ENCODE measurements around the gene IGF2BP2. TPM values are rescaled to one million over a fixed set of nuclear protein-coding genes. Genes with fewer than 3 reads are reported as not detected.
A peak's percentile ranks its signal among the peaks of the same experiment; 100 is the strongest.

The IGF2BP2 gene
- total RNA-seq (26.9 TPM), polyA plus RNA-seq (ENCODE audit: insufficient read depth, low read depth, low replicate concordance) (7.7 TPM)
- long read RNA-seq, donor 1, partial matches to known transcripts: 14 of 19 reads
- long read RNA-seq, donor 1, other reads (novel, unspliced or antisense): 0 of 19 reads
- long read RNA-seq, donor 2, transcript IGF2BP2-202 (16 exons, 3,688 nt): major isoform, 8 of 15 reads
- long read RNA-seq, donor 2, partial matches to known transcripts: 5 of 15 reads
- long read RNA-seq, donor 2, other reads (novel, unspliced or antisense): 0 of 15 reads
- long read RNA-seq, donor 3, partial matches to known transcripts: 0 of 7 reads
- long read RNA-seq, donor 3, other reads (novel, unspliced or antisense): 0 of 7 reads
- long read RNA-seq, donor 4, partial matches to known transcripts: 5 of 9 reads
- long read RNA-seq, donor 4, other reads (novel, unspliced or antisense): 0 of 9 reads
- long read RNA-seq, donor 5: 0 reads
- long read RNA-seq, donor 6, partial matches to known transcripts: 0 of 4 reads
- long read RNA-seq, donor 6, other reads (novel, unspliced or antisense): 0 of 4 reads
- long read RNA-seq, donor 7, partial matches to known transcripts: 1 of 4 reads
- long read RNA-seq, donor 7, other reads (novel, unspliced or antisense): 2 of 4 reads
- long read RNA-seq, donor 8, partial matches to known transcripts: 8 of 15 reads
- long read RNA-seq, donor 8, other reads (novel, unspliced or antisense): 0 of 15 reads
- long read RNA-seq, donor 9, partial matches to known transcripts: 0 of 6 reads
- long read RNA-seq, donor 9, other reads (novel, unspliced or antisense): 0 of 6 reads
- long read RNA-seq, donor 10, partial matches to known transcripts: 12 of 17 reads
- long read RNA-seq, donor 10, other reads (novel, unspliced or antisense): 0 of 17 reads

DNA sequence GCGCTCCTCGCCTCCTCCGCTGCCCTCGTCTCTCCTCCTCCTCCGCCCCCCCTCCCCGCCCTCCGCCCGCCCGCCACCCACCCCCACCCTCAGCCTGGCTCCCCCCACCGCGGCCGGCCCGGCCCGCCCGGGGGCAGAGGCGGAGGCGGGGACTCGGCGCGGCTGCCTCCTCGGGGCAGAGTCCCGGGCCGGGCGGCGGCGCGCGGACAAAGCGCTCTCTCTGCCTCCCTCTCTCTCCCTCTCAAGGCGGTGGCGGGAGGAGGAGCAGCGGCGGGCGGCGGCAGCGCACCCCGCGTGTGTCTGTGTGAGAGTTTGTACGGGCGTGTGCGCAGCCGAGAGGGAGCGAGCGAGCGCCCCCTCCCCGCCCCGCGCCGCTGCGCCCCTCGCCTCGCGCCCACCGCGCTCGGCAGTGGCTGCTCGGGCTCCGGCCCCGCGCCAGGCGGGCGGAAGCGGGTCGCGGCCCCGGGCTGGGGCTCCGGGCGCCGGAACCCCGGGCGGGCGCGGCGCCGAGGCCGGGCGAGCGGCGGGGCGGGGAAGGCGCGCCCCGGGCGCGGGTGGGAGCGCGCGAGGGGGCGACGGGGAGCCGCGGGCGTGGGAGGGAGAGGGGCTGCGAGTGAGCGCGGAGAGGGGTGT is at the start of gene IGF2BP2:
Gene IGF2BP2 (minus strand): TSS at position 37 of the 633 bp plus-strand sequence. CDS start 82 bp downstream, outside the sequence.
- no peak for FAIRE-seq
- intact Hi-C loops (cut with DNase I): no loop called here

GRCh38 chr3:185874119-185874518 is 49.3 kb upstream of the IGF2BP2 start:
- Histone ChIP-seq H3K4me3 (ENCODE audit: low read length in 3 of 3) (no peak overlapping the region), H3K27me3 (ENCODE audit: control insufficient read depth, insufficient read depth, low read length) (no peaks in the 10 kb centered on the region), H3K9ac (ENCODE audit: low read length in 3 of 3) (no peak overlapping the region), H3K4me1 (ENCODE audit: control insufficient read depth in 2 of 3, insufficient read depth in 2 of 3, low read depth in 1 of 3, low read length in 3 of 3) (no peaks in the 10 kb centered on the region), H3K9me3 (ENCODE audit: control insufficient read depth in 2 of 3, insufficient read depth in 1 of 3, low read length in 3 of 3) (no peaks in the 10 kb centered on the region), H3K36me3 (ENCODE audit: control insufficient read depth in 2 of 3, insufficient read depth in 3 of 3, low read length in 3 of 3) (no peaks in the 10 kb centered on the region), H3K27ac (ENCODE audit: low read depth in 2 of 2, low read length in 2 of 2) (no peak overlapping the region)
- FAIRE-seq: no peak
- TF ChIP-seq, protein P1, sequence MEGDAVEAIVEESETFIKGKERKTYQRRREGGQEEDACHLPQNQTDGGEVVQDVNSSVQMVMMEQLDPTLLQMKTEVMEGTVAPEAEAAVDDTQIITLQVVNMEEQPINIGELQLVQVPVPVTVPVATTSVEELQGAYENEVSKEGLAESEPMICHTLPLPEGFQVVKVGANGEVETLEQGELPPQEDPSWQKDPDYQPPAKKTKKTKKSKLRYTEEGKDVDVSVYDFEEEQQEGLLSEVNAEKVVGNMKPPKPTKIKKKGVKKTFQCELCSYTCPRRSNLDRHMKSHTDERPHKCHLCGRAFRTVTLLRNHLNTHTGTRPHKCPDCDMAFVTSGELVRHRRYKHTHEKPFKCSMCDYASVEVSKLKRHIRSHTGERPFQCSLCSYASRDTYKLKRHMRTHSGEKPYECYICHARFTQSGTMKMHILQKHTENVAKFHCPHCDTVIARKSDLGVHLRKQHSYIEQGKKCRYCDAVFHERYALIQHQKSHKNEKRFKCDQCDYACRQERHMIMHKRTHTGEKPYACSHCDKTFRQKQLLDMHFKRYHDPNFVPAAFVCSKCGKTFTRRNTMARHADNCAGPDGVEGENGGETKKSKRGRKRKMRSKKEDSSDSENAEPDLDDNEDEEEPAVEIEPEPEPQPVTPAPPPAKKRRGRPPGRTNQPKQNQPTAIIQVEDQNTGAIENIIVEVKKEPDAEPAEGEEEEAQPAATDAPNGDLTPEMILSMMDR (IDR thresholded peaks at IDR 0.05; ENCODE audit: borderline replicate concordance, extremely low read depth, insufficient read depth): no peak
- no peak for DNase-seq
- intact Hi-C loops (cut with DNase I): no loop called here

More for the DNA sequence above, at the start of gene IGF2BP2:
- Histone ChIP-seq H3K9ac (ENCODE audit: low read length in 3 of 3) (peak within 1 kb of the TSS; percentile 51 to 67 (median 56)), H3K36me3 (ENCODE audit: control insufficient read depth in 2 of 3, insufficient read depth in 3 of 3, low read length in 3 of 3) (no peaks in the 10 kb centered on the region), H3K27me3 (ENCODE audit: control insufficient read depth, insufficient read depth, low read length) (no peaks in the 10 kb centered on the region), H3K9me3 (ENCODE audit: control insufficient read depth in 2 of 3, insufficient read depth in 1 of 3, low read length in 3 of 3) (no peaks in the 10 kb centered on the region), H3K4me3 (ENCODE audit: low read length in 3 of 3) (peak within 1 kb of the TSS; percentile 71 to 79 (median 77)), H3K4me1 (ENCODE audit: control insufficient read depth in 2 of 3, insufficient read depth in 2 of 3, low read depth in 1 of 3, low read length in 3 of 3) (peaks cover 0 to 5% (median 3%) of the 10 kb centered on the region in 3 donors), H3K27ac (ENCODE audit: low read depth in 2 of 2, low read length in 2 of 2) (peak within 1 kb of the TSS; percentile 71 to 76)
- TF ChIP-seq, protein P1 (IDR thresholded peaks at IDR 0.05; ENCODE audit: borderline replicate concordance, extremely low read depth, insufficient read depth): no peak
- peak; percentile 89 to 96 (median 92) for DNase-seq

- TF ChIP-seq, protein P1 (IDR thresholded peaks at IDR 0.05; ENCODE audit: borderline replicate concordance, extremely low read depth, insufficient read depth): no peak
- H3K4me1 ChIP-seq (ENCODE audit: control insufficient read depth in 2 of 3, insufficient read depth in 2 of 3, low read depth in 1 of 3, low read length in 3 of 3): no peaks in the 10 kb centered on the region
These were observed 42.8 kb upstream of the IGF2BP2 start for GRCh38 chr3:185867650-185868049.

More at GRCh38 chr3:185867650-185868049, 42.8 kb upstream of the IGF2BP2 start:
- Histone ChIP-seq H3K9me3 (ENCODE audit: control insufficient read depth in 2 of 3, insufficient read depth in 1 of 3, low read length in 3 of 3) (peaks cover 0 to 2% (median 0%) of the 10 kb centered on the region in 3 donors), H3K4me3 (ENCODE audit: low read length in 3 of 3) (no peak overlapping the region), H3K36me3 (ENCODE audit: control insufficient read depth in 2 of 3, insufficient read depth in 3 of 3, low read length in 3 of 3) (no peaks in the 10 kb centered on the region), H3K27me3 (ENCODE audit: control insufficient read depth, insufficient read depth, low read length) (no peaks in the 10 kb centered on the region), H3K9ac (ENCODE audit: low read length in 3 of 3) (no peak overlapping the region), H3K27ac (ENCODE audit: low read depth in 2 of 2, low read length in 2 of 2) (no peak overlapping the region)
- no peak for DNase-seq
- intact Hi-C loops (cut with DNase I): no loop called here
- no peak for FAIRE-seq

Measured in kidney (tissue), 22 donors.